HCT116 (cell line): ENCODE measurements around the gene EEFSEC.

Source experiments
- CTCF ChIP-seq, 3 experiments: fragments of 200-600 bp in 1 of 3; sonication (generic) in 1 of 3; IDR thresholded peaks in 2 of 3; conservative IDR thresholded peaks in 1 of 3; 2 replicates each; pipeline ENCODE4 v1.5.1; 2012 to 2017; ENCODE audit warnings: low read depth in 2 of 3, low read length in 2 of 3, antibody characterized with exemption in 1 of 3, borderline replicate concordance in 1 of 3, control low read depth in 1 of 3, mild to moderate bottlenecking in 1 of 3, mixed read lengths in 1 of 3, mixed run types in 1 of 3, moderate library complexity in 1 of 3; ENCODE audit not compliant: insufficient read depth in 1 of 3
- EGR1 ChIP-seq: IDR thresholded peaks from 2 replicates; pipeline ENCODE4 v1.6.1; 2012; ENCODE audit warnings: low read depth
- EZH2phosphoT487 ChIP-seq: fragments of 200-600 bp; IDR thresholded peaks from 2 replicates; pipeline ENCODE4 v1.6.1; 2018; ENCODE audit warnings: antibody characterized with exemption, borderline replicate concordance
- POLR2A ChIP-seq: IDR thresholded peaks from 2 replicates; pipeline ENCODE4 v1.7.0; 2011; ENCODE audit warnings: borderline replicate concordance; ENCODE audit not compliant: insufficient read depth, insufficient read length; ENCODE audit errors: extremely low read depth
- POLR2AphosphoS5 ChIP-seq: IDR thresholded peaks from 2 replicates; pipeline ENCODE4 v1.6.1; 2011; ENCODE audit warnings: mild to moderate bottlenecking, low read depth, low read length, moderate library complexity
- YY1 ChIP-seq: IDR thresholded peaks from 2 replicates; pipeline ENCODE4 v1.6.1; 2011; ENCODE audit warnings: low read length, low read depth, moderate library complexity, mild to moderate bottlenecking; ENCODE audit not compliant: insufficient replicate concordance; ENCODE audit errors: extremely low read depth

GRCh38 chr3:128395500-128396162, 242.3 kb downstream of the EEFSEC start:
- no peak for TF ChIP-seq CTCF (IDR thresholded peaks at IDR 0.05 in 2 of 3, conservative IDR thresholded peaks at IDR 0.05 in 1 of 3; ENCODE audit: borderline replicate concordance in 1 of 3, insufficient read depth in 1 of 3, low read depth in 2 of 3, low read length in 2 of 3)
- no peak for TF ChIP-seq EZH2phosphoT487
- no peak for TF ChIP-seq YY1
- TF ChIP-seq POLR2A, result no peak
- TF ChIP-seq POLR2AphosphoS5, result no peak
- no peak for TF ChIP-seq EGR1
